C4-2B (cell line): Measurements from ENCODE around the gene KCNQ1.

Source experiments
- CTCF ChIP-seq: fragments of 450-650 bp; conservative IDR thresholded peaks from 2 replicates; pipeline ENCODE4 v1.5.1; 2017; ENCODE audit warnings: mild to moderate bottlenecking
- ZFX ChIP-seq: fragments of 450-650 bp; IDR thresholded peaks from 2 replicates; pipeline ENCODE4 v1.6.1; 2017

DNA sequence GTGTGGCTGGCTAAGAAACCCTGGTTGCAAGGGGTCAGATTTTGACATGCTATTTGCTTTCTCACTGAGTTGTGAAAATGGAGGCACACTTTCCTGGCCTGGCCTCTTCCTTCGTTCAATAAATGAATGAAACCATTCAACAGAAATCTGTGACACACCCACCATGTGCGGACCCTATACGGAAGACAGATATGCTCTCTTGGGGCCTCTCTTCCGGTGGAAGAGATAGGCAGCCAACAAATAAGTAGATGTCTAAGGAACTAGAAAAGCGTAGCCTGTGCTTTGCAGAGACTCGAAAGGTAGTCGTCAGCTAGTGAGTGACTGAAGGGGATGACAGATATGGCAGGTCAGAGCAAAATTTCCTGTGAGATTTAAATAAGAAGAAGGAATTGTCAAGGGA lies 249.7 kb downstream of the KCNQ1 start:
- TF ChIP-seq CTCF = no peak
- no peak for TF ChIP-seq ZFX
